NT2/D1 (cell line): Measurements from ENCODE around the gene ZCWPW1.

Experiments
- SUZ12 ChIP-seq: IDR thresholded peaks from 2 replicates; pipeline ENCODE4 v1.6.1; 2011; ENCODE audit not compliant: insufficient read length, insufficient read depth; ENCODE audit errors: extremely low read depth
- YY1 ChIP-seq: IDR thresholded peaks from 2 replicates; pipeline ENCODE4 v1.6.1; 2011; ENCODE audit not compliant: insufficient read length, insufficient read depth
- ZNF274 ChIP-seq: IDR thresholded peaks from 2 replicates; pipeline ENCODE4 v1.6.1; 2011; ENCODE audit warnings: mild to moderate bottlenecking, low read depth, low read length

DNA sequence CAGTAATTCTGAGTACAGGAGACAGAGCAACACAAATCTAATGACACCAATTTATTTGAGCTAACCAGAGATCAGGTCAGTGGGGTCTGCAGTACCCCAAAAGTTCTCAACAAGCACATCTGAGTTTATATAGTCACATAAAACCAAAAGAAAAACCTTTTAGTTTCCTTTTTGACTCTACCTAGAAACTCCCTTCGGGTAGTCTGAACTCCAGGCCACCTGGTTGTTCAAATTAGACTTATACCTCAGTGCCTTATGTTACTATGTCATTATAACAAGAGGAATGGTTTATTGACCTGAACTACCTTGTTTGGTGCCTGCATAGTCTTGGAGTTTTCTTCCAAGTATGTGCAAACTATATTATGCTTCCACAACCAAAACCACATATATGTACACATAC, 14.6 kb downstream of the ZCWPW1 start:
- TF ChIP-seq YY1 (no peak), SUZ12 (no peak), ZNF274 (no peak)
